GM12801 (cell line): ENCODE measurements around the gene TRMT1L.

Experiments
- CTCF ChIP-seq: IDR thresholded peaks from one replicate; pipeline ENCODE4 v1.5.1; 2011; ENCODE audit warnings: control low read depth; ENCODE audit not compliant: insufficient read length; ENCODE audit errors: extremely low read depth

TRMT1L gene

GRCh38 chr1:185108321-185108720, 48.4 kb downstream of the TRMT1L start:
- TF ChIP-seq CTCF: no peak

GRCh38 chr1:185105121-185105520, 51.6 kb downstream of the TRMT1L start:
- no peak for TF ChIP-seq CTCF

- TF ChIP-seq CTCF: no peak
Observed at GRCh38 chr1:185104083-185104482, 52.7 kb downstream of the TRMT1L start.

GRCh38 chr1:185096531-185096930, 60.2 kb downstream of the TRMT1L start:
- no peak for TF ChIP-seq CTCF

GRCh38 chr1:185094761-185095160, 62.0 kb downstream of the TRMT1L start:
- no peak for TF ChIP-seq CTCF

- no peak for TF ChIP-seq CTCF
Observed at GRCh38 chr1:185091480-185091879, 65.3 kb downstream of the TRMT1L start.

GRCh38 chr1:185087746-185088145, 69.0 kb downstream of the TRMT1L start:
- no peak for TF ChIP-seq CTCF

GRCh38 chr1:185087101-185087500, 69.7 kb downstream of the TRMT1L start:
- no peak for TF ChIP-seq CTCF
